HG03108 (cell line): ENCODE measurements around the gene DENND2A.
A peak's percentile ranks its signal among the peaks of the same experiment; 100 is the strongest.
"Not testable (repeated sequence)": the region's sequence is repeated elsewhere in the genome, so short reads cannot be mapped to it uniquely, and the experiment has no call there.

ENCODE experiments used
- ATAC-seq: cut with Tn5 transposase; IDR thresholded peaks from one replicate; pipeline ENCODE4 v1.9.1; 2021; ENCODE audit warnings: moderate library complexity; ENCODE audit not compliant: unreplicated experiment

Gene DENND2A

DNA sequence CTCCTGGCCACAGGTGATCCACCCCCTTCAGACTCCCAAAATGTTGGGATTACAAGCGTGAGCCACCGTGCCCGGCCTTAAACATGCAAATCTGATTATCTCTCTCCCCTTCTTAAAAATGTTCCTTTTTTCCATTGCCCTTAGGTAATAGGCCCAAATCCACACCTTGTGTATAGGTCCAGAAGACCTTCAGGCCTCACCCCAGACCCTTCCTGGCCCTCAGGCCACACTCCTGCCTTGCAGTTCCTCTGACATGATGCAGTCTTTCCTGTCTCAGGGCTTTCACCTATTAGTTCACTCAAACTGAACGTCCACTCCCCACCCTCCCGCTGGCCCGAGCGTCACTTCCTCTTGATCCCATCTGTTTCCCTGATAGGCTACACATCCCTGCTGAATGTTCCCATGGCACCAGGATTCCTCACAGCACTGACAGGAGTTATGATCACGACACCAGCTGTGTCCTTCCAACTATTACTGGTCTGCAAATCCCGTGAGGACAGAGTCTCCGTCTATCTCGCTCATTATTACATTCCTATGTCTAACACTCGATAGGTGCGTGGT lies 46.4 kb downstream of the DENND2A start:
- no peak for ATAC-seq

DNA sequence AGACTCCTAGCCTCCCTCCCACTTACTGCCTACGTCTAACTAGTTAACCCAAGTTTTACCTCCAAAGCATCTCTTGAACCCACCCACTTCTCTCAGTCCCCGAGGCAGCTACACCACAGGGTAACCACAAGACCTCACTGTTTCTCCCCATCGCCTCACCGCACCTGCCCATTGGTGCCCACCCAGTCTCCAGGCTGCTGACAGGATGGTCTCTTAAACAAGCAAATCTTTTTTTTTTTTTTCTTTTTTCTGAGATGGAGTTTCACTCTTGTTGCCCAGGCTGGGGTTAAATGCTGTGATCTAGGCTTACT lies 47.0 kb downstream of the DENND2A start:
- peak; percentile 62 for ATAC-seq

DNA sequence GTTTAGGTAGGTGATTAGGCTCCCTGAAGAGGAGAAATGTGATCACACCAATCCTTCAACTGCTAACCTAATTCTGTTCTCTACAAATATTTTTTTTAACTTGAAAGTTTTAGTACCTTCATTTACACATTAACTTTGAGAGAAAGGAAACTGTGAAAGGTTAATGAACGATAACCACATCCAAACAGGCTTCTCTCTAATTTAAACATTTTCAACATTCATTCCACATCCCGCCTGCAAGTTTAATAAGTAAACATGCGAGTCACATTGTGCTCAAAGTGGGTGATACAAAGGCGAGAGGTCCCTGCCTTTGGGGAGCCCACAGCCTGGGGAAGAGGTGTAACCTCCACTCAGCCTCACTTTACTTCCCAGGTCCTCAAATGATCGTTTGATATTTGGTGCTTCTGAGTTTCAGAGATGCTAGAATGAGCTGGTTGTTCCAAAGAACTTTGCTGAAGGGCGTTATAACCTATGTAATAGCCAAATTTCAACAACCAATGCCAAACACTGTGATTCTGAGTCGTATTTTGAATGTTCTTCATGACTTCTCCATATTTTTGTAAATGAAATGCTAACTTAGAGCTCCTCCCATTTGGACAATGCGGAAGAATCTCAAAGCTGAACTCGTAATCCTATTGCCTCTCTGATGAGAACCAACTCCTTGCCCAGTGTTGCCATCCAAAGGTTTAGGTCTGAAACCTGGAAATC lies 47.5 kb downstream of the DENND2A start:
- peak; percentile 61 for ATAC-seq

DNA sequence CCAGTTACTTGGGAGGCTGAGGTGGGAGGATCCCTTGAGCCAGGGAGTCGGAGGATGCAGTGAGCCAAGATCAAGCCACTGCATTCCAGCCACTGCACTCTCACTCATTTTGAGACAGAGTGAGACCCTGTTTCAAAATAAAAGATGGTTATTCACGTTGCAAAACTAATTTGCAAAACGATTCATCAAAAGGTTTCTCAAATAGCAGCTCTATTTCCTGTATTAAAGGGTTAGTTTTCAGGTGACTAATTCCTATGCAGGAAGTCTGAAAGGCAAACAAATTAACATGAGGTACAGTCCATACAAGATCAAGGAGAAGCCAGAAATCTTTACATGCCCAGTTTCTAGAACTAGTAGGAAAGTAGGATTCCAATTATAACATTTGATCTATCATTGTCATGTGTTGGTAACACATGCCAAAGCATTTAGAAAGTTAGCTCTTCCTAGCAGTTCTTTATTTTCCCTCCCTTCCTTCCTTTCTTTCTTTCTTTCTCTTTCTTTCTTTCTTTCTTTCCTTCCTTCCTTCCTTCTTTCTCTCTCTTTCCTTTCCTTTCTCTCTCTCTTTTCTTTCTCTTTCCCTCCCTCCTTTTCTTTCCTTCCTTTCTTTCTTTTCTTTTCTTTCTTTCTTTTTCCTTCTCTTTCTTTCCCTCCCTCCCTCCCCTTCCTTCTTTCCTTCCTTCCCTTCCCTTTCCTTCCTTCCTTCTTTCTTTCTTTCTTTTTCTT lies 49.3 kb downstream of the DENND2A start:
- ATAC-seq: no peak

DNA sequence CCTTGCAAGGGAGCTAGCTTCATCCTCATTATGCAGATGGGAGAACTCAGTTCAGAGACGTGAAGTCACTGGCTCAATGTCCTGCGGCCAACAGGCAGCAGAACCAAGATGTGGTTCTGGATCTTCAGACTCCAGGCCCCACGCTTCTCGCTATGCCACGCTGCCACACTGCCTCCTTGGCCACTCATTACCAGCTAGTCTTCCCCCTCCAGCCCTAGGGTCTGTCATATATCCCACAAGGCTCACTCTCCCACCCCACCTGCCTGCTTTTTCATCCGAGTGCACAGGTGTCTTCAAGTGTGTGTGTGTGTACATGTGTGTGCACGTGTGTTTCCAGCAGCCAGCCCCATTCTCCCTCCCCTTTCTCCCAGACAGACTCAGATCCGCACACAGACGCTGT lies 53.4 kb downstream of the DENND2A start:
- ATAC-seq: no peak

DNA sequence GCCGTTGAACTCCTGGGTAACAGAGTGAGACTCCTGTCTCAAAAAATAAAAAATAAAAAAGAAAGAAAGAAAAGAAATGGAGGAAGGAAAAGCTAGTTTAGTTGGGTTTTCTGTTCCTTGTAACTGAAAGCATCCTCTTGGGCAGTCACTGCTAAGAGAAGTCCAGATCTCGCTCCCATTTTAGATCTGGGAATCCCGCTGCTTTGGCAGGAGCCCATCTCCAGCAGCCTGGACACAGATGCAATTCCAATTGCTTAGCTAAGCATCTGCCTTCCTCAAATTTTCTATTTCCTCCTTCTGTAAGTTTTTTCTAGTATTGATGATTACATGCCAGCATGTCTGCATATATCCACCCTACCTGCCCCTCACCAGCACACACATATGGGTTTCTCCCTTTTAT lies 54.1 kb downstream of the DENND2A start:
- no peak for ATAC-seq

DNA sequence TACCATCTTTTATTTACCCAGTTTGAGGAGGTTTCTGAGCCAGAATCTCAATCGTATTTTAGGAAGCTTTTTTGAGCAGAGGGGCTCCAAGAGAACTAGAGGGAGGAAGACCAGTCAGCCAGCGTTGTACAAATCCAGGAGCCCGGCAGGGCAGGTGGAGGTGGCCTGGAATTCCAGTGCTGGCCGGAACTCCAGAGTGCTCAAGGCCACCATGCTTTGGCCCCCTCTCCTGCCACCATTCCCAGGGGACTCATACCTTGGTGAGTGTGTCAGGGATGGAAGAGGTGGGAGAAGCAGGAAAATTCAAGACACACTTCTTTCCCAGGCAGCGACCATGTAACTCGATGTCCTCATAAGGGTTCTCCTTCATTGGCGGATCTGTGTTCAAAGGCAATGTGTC lies 55.3 kb downstream of the DENND2A start:
- no peak for ATAC-seq

DNA sequence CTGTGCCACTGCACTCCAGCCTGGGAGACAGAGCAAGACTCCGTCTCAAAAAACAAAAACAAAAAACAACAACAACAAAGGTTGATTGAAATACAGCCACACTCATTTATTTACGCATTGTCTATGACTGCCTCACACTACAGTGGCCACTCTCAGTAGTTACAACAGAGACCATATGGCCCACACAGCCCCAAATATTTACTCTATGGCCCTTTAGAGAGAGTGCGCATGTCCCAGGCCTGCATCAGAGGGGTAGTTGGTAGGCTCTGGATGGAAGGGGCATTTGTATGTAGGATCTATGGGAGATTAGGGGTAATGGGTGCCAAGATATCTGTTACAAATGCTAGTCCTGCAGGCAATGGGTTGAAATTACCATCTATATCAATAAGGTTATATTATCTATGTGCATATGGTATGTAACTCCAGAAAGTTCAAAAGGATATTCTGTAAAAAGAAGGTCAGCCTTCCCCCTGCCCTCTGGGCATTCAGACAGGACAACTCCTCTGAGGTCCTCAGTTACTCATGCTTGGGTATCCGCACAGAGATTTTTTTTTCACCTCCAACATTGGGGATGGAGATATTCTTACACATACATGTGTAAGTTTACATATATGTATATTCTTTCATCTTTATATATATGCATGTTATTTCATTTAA lies 56.3 kb downstream of the DENND2A start:
- ATAC-seq: no peak

DNA sequence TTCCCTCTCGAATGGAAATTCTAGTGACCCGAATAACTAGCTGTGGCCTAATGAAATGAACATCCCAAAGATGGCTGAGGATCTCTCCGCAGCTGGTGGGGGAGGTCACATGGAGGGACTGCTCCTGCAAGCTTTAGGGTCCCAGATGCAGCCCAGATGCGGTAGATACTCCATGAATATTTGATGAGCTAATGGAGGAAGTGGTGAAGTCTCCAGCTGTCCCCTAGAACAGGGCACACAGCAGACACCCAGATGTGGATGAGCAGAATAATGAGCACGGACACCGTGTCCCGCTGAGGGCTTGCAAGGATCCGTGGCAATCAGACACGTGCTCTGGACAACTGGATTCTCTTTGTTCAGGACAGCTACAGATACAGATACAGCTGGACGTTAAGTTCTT lies 59.2 kb downstream of the DENND2A start:
- no peak for ATAC-seq

DNA sequence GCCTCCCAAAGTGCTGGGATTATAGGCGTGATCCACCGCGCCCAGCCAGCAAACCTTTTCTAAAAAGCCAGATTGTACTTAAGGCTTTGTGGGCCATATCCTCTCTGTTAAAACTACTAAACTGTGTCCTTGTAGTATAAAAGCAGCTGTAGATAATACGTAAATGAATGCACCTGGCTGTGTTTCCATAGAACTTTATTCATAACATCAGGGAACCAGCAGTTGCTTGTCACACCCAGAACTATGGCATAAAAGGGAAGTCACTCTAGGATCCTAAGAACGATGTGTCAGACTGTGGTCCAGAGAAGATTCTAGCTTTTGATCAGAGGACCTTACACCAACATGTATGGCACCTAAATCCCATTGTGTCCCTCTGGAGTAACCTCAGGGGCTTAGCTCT lies 63.0 kb downstream of the DENND2A start:
- no peak for ATAC-seq

DNA sequence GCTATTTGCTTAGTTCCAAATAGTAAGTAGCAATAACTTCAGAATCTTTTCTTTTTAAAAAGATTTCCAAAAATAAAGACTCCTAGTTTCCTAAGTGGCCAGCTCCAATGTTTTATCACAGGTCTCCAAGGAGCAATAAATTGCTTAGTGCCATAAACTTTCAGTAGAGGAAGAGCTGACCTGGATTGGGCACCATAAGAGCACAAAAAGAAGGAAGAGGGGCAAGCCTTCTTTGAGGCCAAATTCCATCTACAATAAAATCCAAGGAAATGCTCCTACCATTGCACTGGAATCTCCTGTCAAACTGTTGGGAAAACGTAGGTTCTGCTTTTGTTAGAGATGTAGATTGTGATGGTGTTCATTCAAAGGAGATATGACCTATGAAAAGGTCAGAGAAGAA lies 64.0 kb downstream of the DENND2A start:
- no peak for ATAC-seq

DNA sequence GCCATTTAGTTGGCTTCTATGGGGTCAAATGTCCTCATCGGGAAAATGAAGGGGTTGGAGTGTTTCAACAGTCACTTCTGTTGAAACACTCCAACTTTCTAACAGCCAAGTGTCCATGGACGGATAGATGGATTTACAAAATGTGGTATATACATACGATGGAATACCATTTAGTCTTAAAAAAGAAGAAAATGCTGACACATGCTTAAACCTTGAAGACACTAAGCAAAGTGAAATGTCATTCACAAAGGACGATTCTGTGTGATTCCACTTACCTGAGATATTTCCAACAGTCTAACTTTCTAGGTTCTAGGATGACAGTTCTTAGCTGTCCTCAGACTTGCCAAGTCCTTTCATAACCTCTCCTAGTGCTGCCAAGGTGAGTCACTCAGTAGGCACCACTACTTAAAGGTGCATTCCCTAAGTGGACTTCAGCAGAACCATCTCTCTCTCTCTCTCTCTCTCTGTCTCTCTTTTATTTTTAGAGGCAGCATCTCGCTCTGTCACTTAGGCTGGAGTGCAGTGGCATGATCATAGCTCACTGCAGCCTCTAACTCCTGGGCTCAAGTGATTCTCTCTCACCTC lies 69.0 kb downstream of the DENND2A start:
- no peak for ATAC-seq

DNA sequence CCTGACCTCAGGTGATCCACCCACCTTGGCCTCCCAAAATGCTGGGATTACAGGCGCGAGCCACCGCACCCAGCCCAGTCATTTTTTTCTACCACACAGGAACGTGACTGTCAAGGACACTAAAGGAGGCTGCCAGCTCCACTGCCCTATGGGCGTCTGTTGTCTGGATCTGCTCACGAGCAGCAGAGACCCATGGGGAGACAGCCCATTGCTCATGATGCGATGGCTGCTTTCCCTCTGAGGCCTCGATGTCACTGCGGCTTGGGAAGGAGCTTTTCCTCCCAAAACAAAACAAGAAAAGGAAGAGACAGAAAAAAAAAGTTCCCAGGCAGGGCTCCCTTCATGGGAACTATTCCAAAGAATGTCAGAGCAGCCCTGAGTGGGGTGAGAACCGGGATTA lies 70.5 kb downstream of the DENND2A start:
- no peak for ATAC-seq

DNA sequence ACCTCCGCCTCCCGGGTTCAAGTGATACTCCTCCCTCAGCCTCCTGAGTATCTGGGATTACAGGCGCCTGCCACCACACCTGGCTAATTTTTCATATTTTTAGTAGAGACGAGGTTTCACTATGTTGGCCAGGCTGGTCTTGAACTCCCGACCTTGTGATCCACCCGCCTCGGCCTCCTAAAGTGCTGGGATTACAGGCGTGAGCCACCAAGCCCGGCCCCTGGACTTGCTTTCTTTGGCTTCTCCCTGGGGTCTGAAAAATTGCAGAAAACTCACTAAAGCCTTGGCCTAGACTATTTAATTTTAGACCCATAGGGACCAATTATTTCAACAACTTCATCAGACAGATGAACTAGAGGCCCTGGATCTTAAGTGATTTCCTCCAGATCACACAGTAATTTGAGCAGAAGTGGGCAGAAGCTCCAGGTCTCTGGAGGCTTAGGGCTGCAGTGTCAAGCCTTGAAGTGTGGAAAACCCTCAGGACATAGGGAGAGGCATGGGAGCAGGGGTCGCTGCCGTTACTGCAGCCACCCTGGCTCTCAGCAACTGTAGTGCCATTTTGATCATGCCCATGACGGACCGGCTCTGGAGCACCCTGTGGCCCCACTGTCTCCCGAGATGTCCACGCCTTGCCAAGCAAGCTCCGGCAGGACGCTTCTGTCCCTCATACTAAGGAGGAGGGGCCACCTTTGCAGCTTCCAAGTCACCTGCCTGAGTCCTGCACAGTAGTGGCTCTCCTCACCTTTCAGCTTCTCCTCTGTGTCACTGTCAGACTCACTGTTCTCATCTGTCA lies 72.4 kb downstream of the DENND2A start:
- ATAC-seq: no peak

DNA sequence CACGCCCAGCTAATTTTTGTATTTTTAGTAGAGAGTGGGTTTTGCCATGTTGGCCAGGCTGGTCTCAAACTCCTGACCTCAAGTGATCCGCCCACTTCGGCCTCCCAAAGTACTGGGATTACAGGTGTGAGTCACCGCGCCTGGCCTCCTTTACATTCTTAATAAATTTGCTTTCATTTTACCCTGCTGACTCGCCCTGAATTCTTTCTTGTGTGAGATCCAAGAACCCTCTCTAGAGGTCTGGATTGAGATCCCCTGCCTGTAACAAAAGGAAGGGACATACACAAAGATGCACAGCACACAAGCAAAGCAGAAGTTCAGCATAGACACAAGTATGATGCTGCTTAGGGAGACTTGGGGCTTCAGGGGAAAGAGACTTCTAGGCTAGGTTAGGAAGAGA lies 74.4 kb downstream of the DENND2A start:
- not testable (repeated sequence) for ATAC-seq

DNA sequence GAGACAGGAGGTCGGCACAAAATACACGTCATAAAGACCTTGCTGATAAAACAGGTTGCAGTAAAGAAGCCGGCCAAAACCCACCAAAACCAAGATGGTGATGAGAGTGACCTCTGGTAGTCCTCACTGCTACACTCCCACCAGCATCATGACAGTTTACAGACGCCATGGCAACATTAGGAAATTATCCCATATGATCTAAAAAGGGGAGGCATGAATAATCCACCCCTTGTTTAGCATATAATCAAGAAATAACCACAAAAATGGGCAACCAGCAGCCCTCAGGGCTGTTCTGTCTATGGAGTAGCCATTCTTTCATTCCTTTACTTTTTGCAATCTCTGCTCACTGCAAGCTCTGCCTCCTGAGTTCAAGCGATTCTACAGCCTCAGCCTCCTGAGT lies 74.9 kb downstream of the DENND2A start:
- not testable (repeated sequence) for ATAC-seq

DNA sequence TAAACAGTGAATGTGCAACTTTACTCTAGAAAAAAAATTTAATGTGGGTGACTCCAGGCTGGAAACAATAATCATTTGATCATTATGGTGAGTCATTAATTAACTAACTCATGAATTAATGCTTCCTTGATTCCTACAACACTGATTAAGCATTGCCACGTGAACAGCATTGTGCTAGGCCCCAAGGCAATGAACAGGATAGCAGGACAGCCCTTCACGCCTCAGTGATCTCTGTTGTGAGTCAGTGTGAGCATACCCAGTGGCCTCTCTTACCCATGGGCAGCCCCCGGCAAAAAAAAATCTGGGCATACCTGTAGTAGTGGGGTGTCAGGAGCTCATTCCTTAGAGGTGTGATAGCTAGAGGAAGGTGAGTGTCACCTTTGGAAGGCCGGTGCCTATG lies 76.0 kb downstream of the DENND2A start:
- no peak for ATAC-seq

DNA sequence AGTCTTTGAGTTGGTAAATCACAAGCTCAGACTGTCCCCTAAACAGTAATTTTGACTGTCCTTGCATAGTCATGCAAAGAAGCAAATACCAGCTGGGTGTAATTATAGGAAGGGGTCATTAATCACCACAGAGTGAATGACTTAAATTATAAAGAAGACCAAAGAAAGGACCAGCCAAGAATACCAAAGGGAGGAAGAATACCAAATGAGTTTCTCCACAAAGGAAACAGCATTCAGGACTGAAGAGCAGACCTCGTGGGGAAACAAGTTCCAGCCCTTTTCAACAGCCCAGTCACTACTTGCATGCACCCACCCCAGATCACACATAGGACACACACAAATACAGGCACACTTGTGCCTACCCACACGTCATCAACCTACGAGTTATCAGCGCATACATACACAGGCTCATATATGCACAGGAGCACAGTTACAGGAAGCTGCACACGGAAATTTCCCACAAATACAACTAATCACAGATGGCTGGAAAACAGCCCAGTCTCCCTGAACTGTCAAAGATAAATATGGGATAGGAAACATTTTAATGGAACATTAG lies 77.6 kb downstream of the DENND2A start:
- ATAC-seq: no peak

DNA sequence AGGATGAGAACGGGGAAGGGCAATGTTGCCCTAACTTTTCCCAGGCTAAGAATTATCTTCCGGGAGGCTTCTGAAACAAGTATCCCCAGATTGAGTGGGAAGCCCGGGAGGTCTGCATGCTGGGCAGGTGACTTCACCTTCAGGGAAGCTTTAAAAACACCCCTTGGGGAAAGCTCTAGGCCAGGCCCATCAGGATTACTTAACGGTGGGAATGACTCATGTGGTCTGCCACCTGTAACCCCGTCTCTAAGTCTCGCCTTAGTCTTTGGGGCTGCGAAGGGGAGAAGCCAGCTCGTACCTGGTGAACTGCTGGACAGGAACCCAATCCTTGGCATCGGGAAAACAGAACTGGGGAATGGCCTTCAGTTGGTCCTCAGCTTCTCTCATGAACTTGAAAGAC lies 81.2 kb downstream of the DENND2A start:
- ATAC-seq: no peak

DNA sequence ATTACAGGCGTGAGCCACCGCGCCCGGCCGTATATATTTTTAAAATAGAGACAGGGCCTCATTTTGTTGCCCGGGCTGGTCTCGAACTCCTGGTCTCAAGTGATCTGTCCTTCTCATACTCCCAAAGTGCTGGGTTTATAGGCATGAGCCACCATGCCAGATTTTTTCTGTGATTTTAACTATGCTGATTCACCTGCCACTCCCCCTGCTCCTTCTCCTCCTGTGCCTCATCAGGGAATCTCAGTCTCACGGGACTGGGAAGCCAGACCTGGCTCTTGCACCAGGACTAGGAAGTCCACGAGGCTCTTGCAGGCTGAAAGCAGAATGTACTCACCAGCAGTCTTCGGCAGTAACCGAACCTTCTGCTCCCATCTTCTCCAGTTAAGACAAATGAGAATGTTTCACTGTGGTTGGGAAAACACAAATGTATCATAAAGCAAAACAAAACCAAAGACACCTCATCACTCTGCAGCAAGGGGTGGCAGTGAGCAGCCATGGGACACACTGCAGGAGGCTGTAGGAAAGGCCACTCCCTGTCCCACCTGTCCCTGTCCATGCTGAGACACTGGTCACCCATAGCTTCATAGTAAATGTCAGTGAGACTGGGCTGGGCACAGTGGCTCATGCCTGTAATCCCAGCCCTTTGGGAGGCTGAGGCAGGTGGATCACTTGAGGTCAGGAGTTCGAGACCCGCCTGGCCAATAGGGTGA lies 82.6 kb downstream of the DENND2A start:
- ATAC-seq: no peak
